PC-3 (cell line): ENCODE results near the gene ADAMTS1. TPM values are rescaled to one million over a fixed set of nuclear protein-coding genes. Genes with fewer than 3 reads are reported as not detected.

Experiments
- ATAC-seq: fragments of 200-7000 bp; cut with Tn5 transposase; 2 replicates; pipeline ENCODE4 v1.9.1; 2020; ENCODE audit warnings: mild to moderate bottlenecking, moderate library complexity
- BruUV-seq: library from RNA; stranded (reverse); fragments of 400-500 nt; replicated peaks from 2 replicates; lab custom pipeline; 2021; lab: Mats Ljungman, UMichigan
- CTCF ChIA-PET: fragments of 300-600 bp; sonication (Branson Sonifier 250); formaldehyde crosslinking; loops from one replicate; lab custom pipeline; 2022; ENCODE audit warnings: antibody characterized with exemption; lab: Charles Lee
- POLR2A ChIA-PET: fragments of 300-600 bp; sonication (Branson Sonifier 250); formaldehyde crosslinking; loops from one replicate; lab custom pipeline; 2022; ENCODE audit warnings: antibody characterized with exemption; ENCODE audit not compliant: unreplicated experiment; lab: Charles Lee
- DNase-seq: peaks from one replicate; pipeline ENCODE4 v3.0.0-alpha.2; 2015
- H2AFZ ChIP-seq: fragments of 300-600 bp; sonication (generic); 2 replicates; pipeline ENCODE4 v1.6.0; 2016; ENCODE audit warnings: antibody characterized with exemption, low read length
- H3F3A ChIP-seq: fragments of 300-600 bp; sonication (generic); one replicate; pipeline ENCODE4 v1.6.0; 2017; ENCODE audit warnings: antibody characterized with exemption, low read length, control low read depth, mild to moderate bottlenecking; ENCODE audit not compliant: unreplicated experiment
- H3K27ac ChIP-seq: fragments of 300-600 bp; sonication (generic); 2 replicates; pipeline ENCODE4 v1.5.1; 2016; ENCODE audit warnings: mild to moderate bottlenecking, low read length
- H3K27me3 ChIP-seq: fragments of 300-600 bp; sonication (generic); 2 replicates; pipeline ENCODE4 v1.6.1; 2016; ENCODE audit warnings: low read length, mixed read lengths
- H3K36me3 ChIP-seq: fragments of 300-600 bp; sonication (generic); 2 replicates; pipeline ENCODE4 v1.6.1; 2016; ENCODE audit warnings: low read depth, mixed run types, low read length, mixed read lengths
- H3K4me1 ChIP-seq: fragments of 300-600 bp; sonication (generic); 2 replicates; pipeline ENCODE4 v1.5.1; 2016; ENCODE audit warnings: low read length; ENCODE audit not compliant: insufficient read depth
- H3K4me2 ChIP-seq: fragments of 300-600 bp; sonication (generic); 2 replicates; pipeline ENCODE4 v1.6.0; 2016; ENCODE audit warnings: low read length
- H3K4me3 ChIP-seq: fragments of 300-600 bp; sonication (generic); 2 replicates; pipeline ENCODE4 v1.5.1; 2016; ENCODE audit warnings: mild to moderate bottlenecking, low read length, mixed read lengths
- H3K79me2 ChIP-seq: fragments of 300-600 bp; sonication (generic); 2 replicates; pipeline ENCODE4 v1.6.1; 2017; ENCODE audit warnings: low read length, mixed read lengths
- H3K9ac ChIP-seq: fragments of 300-600 bp; sonication (generic); 2 replicates; pipeline ENCODE4 v1.6.0; 2016; ENCODE audit warnings: mild to moderate bottlenecking, low read length
- H3K9me2 ChIP-seq: fragments of 300-600 bp; sonication (generic); replicated peaks from 2 replicates; pipeline ENCODE4 v1.6.1; 2016; ENCODE audit warnings: mixed run types, low read length, mixed read lengths
- H3K9me3 ChIP-seq: fragments of 300-600 bp; sonication (generic); 2 replicates; pipeline ENCODE4 v1.6.1; 2016; ENCODE audit warnings: low read length, mixed read lengths
- H4K20me1 ChIP-seq: fragments of 300-600 bp; sonication (generic); 2 replicates; pipeline ENCODE4 v1.6.1; 2016; ENCODE audit warnings: low read length, mixed read lengths
- EZH2 ChIP-seq: fragments of 300-600 bp; sonication (generic); IDR thresholded peaks from one replicate; pipeline ENCODE4 v1.6.1; 2017; ENCODE audit warnings: antibody characterized with exemption, mild to moderate bottlenecking, low read length; ENCODE audit not compliant: unreplicated experiment
- EZH2phosphoT487 ChIP-seq: fragments of 300-600 bp; sonication (generic); IDR thresholded peaks from 2 replicates; pipeline ENCODE4 v1.6.1; 2018; ENCODE audit warnings: mild to moderate bottlenecking, antibody characterized with exemption, low read length, borderline replicate concordance
- intact Hi-C: fragments of 100-400 bp; cut with micrococcal nuclease; formaldehyde crosslinking; loops from 2 replicates; pipeline ENCODE4 v1.9.0; 2023
- total RNA-seq: library from RNA; depleted of rRNA; stranded (reverse); fragments of >200 nt; gene quantifications from 2 replicates; pipeline ENCODE4 v1.2.3, GENCODE V29; 2014
- TF ChIP-seq, protein P1 (sequence below): fragments of 300-600 bp; sonication (generic); conservative IDR thresholded peaks from 2 replicates; pipeline ENCODE4 v1.5.1; 2017; ENCODE audit warnings: antibody characterized with exemption, low read depth, mild to moderate bottlenecking, low read length

Gene ADAMTS1
- total RNA-seq, 1 experiment from 2014 or later: 12.9 TPM

DNA sequence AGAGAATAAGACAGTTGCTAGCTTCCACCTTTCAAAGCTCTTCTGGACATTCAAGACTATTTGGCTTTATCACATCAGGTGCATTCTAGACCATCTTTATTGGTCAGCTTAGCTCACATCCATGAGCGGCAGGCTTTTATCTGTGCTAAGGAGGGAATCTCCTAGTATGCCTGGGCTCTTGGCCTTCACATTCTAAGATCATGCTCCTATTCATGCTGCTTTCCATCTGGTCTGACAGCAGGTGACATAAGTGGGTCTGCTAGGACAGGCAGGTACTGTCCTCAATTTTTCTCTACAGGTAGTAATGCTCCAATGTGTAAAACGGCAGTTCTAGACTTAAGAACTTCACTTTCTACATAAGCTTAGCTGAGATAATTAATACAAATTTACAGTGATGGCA lies 39.2 kb upstream of the ADAMTS1 start:
- Histone ChIP-seq H3K27me3 (no peaks in the 10 kb centered on the region), H3K9ac (no peak overlapping the region), H4K20me1 (no peaks in the 10 kb centered on the region), H3K36me3 (no peaks in the 10 kb centered on the region), H3K4me3 (no peak overlapping the region), H3K27ac (no peak overlapping the region), H2AFZ (no peak overlapping the region), H3K4me1 (no peaks in the 10 kb centered on the region), H3F3A (no peaks in the 10 kb centered on the region), H3K9me3 (no peaks in the 10 kb centered on the region), H3K9me2 (no peaks in the 10 kb centered on the region), H3K4me2 (no peak overlapping the region), H3K79me2 (no peaks in the 10 kb centered on the region)
- CTCF ChIA-PET: no interaction called here
- no TSS peak for BruUV-seq
- POLR2A ChIA-PET: no interaction called here
- intact Hi-C loops: loop anchor here (5.0 to 10.0 kb wide), 2 partner anchors 328 to 590 kb away; no protein-coding TSS in a partner anchor
- TF ChIP-seq, protein P1, sequence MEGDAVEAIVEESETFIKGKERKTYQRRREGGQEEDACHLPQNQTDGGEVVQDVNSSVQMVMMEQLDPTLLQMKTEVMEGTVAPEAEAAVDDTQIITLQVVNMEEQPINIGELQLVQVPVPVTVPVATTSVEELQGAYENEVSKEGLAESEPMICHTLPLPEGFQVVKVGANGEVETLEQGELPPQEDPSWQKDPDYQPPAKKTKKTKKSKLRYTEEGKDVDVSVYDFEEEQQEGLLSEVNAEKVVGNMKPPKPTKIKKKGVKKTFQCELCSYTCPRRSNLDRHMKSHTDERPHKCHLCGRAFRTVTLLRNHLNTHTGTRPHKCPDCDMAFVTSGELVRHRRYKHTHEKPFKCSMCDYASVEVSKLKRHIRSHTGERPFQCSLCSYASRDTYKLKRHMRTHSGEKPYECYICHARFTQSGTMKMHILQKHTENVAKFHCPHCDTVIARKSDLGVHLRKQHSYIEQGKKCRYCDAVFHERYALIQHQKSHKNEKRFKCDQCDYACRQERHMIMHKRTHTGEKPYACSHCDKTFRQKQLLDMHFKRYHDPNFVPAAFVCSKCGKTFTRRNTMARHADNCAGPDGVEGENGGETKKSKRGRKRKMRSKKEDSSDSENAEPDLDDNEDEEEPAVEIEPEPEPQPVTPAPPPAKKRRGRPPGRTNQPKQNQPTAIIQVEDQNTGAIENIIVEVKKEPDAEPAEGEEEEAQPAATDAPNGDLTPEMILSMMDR: no peak
- no peak for TF ChIP-seq EZH2
- no peak for TF ChIP-seq EZH2phosphoT487
- DNase-seq (no peak), ATAC-seq (no peak)

DNA sequence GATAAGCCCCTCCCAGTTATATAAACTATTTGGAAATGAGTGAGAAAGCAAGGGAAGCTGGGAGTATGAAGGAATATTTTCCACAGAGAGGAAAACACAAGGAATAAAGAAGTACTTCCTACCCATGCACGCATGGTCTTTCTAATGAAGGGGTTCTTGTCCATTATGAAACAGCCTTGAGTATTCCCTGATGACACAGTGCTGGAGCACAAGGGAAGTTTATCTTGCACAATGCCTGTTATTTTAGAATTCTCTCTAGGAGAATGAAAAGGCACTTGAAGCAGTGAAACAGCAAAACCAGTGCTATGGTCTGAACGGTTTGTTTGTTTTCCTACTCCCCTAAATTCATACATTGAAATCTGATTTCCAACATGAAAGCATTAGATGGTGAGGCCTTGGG lies 38.6 kb upstream of the ADAMTS1 start:
- BruUV-seq: no TSS peak
- no peaks in the 10 kb centered on the region for H3K27me3 ChIP-seq
- H3K36me3 ChIP-seq: no peaks in the 10 kb centered on the region
- H3K4me3 ChIP-seq: no peak overlapping the region
- no peaks in the 10 kb centered on the region for H3K9me2 ChIP-seq
- H3K79me2 ChIP-seq: no peaks in the 10 kb centered on the region
- H3F3A ChIP-seq: no peaks in the 10 kb centered on the region
- no peak overlapping the region for H3K4me2 ChIP-seq
- no peak overlapping the region for H2AFZ ChIP-seq
- no peaks in the 10 kb centered on the region for H3K4me1 ChIP-seq
- no peaks in the 10 kb centered on the region for H3K9me3 ChIP-seq
- CTCF ChIA-PET: no interaction called here
- DNase-seq (no peak), ATAC-seq (no peak)
- intact Hi-C loops: loop anchor here (5.0 to 10.0 kb wide), 2 partner anchors 329 to 591 kb away; no protein-coding TSS in a partner anchor
- no peak overlapping the region for H3K27ac ChIP-seq
- TF ChIP-seq EZH2: no peak
- no peak for TF ChIP-seq EZH2phosphoT487
- TF ChIP-seq, protein P1: no peak
- H4K20me1 ChIP-seq: no peaks in the 10 kb centered on the region
- POLR2A ChIA-PET: no interaction called here
- H3K9ac ChIP-seq: no peak overlapping the region

DNA sequence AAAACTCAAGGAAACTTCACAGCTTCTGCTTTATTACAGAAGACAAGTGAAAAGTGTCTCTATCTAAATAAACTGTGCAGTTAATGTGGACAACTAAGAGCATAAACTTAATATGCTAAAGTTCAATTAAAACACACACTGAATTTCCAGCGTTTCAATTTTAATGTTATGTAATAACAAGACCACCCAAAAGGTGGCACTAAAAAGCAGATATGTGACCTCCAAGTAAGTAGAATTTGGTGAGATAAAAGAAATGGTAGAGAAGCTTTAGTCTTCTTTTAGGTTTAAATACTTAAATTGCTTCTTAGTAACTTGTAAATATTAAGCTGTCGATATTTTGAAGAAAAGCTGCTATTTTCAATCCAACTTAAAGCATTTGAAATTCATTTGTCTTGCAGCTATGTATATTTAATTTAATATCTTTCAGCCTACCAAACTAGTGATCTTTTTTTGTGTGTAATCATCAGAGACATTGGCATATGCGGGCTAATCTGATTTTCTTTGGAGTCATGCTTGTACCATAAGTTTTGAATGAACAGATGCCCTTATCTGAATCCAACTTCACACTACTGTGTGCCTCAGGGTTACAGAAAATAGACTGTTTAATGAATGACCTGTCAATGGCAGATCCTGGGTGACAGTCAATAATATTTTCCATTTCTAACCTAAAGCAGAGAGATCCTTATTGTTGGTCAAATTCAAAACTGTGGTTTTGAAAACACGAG lies 36.5 kb upstream of the ADAMTS1 start:
- ChIA-PET POLR2A (interaction anchor here (0.6 kb wide), 2 partner anchors 138 to 570 kb away, joined by 3 to 4 read pairs; no protein-coding TSS in a partner anchor), CTCF (interaction anchor here (0.6 to 0.8 kb wide), 2 partner anchors 230 to 331 kb away, joined by 3 to 4 read pairs; no protein-coding TSS in a partner anchor)
- no TSS peak for BruUV-seq

More for the DNA sequence above, 36.5 kb upstream of the ADAMTS1 start:
- H4K20me1 ChIP-seq: no peaks in the 10 kb centered on the region
- no peaks in the 10 kb centered on the region for H3K9me2 ChIP-seq
- H3K27me3 ChIP-seq: no peaks in the 10 kb centered on the region
- no peak overlapping the region for H3K4me2 ChIP-seq
- no peaks in the 10 kb centered on the region for H3K36me3 ChIP-seq
- H2AFZ ChIP-seq: no peak overlapping the region
- H3K4me1 ChIP-seq: no peaks in the 10 kb centered on the region
- TF ChIP-seq EZH2phosphoT487: no peak
- TF ChIP-seq, protein P1: peak; percentile 60
- DNase-seq (peak; percentile 39), ATAC-seq (no peak; the same call in 1 of the 2 replicates)
- H3F3A ChIP-seq: no peaks in the 10 kb centered on the region
- H3K9ac ChIP-seq: no peak overlapping the region
- no peak overlapping the region for H3K27ac ChIP-seq
- no peaks in the 10 kb centered on the region for H3K79me2 ChIP-seq
- H3K4me3 ChIP-seq: no peak overlapping the region
- intact Hi-C loops: loop anchor here (1.0 to 10.0 kb wide), 3 partner anchors 331 to 683 kb away; no protein-coding TSS in a partner anchor
- H3K9me3 ChIP-seq: no peaks in the 10 kb centered on the region
